HG03135 (cell line): ENCODE data around the gene CADM2.
"Not testable (repeated sequence)": the region's sequence is repeated elsewhere in the genome, so short reads cannot be mapped to it uniquely, and the experiment has no call there.

Source experiments
- ATAC-seq: cut with Tn5 transposase; IDR thresholded peaks from one replicate; pipeline ENCODE4 v1.9.1; 2021; ENCODE audit warnings: mild to moderate bottlenecking, moderate library complexity; ENCODE audit not compliant: unreplicated experiment

The CADM2 gene

DNA sequence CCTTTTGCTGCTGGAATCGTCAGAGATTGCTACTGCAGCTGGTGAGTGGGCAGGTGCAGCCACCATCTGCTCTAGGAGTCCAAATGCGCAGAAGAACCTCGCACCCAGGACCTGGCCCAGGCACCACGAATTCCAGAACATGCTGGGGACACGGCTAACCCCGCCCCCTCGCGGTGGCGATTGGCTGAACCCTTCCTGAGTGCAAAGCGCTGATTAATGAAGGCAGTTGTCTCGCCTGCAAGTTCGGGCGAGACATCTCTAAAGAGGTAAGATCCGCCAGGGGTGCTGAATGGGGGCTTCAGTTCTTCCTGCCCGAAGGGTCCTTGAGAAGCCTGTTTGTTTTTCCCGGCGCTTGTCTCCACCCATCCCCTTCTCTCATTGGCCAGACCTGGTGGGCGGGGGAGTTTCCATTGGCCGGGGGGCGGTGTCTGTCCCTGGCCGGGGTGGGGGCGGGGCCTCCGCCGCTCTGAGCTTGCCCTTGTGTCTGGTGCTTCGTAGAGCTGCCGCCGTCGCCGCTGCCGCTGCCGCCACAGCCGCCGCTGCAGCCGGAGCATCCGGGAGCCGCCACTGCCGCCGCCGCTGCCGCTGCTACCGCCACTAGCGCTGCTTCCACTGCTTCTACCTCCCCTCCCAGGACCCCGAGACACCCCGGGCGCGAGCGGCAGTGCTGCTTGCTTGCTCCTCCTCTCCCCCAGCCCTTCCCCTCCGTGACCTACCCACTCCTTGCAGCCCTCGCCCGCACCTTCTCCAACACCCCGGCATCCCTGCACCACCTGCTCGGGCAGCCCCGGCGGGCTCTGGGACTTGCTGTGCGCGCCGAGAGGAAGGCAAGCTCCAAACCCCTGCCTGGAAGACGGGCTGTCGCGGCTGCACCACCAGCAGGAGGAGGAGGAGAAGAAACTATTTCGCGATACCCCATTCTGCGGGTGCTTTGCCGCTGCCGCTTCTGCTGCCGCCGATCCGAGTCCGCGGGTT is at the start of gene CADM2:
CADM2 (plus strand) TSS at position 495 of the 975 bp plus-strand sequence.
- ATAC-seq = peak; percentile 96

DNA sequence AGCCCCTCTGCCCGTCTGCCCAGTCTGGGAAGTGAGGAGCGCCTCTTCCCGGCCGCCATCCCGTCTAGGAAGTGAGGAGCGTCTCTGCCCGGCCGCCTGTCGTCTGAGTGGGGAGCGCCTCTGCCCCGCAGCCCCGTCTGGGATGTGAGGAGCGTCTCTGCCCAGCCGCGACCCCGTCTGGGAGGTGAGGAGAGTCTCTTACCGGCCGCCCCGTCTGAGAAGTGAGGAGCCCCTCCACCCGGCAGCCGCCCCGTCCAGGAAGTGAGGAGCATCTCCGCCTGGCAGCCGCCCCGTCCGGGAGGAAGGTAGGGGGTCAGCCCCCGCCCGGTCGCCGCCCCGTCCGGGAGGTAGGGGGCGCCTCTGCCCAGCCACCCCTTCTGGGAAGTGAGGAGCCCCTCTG is 40.2 kb upstream of the CADM2 start:
- ATAC-seq = not testable (repeated sequence)

DNA sequence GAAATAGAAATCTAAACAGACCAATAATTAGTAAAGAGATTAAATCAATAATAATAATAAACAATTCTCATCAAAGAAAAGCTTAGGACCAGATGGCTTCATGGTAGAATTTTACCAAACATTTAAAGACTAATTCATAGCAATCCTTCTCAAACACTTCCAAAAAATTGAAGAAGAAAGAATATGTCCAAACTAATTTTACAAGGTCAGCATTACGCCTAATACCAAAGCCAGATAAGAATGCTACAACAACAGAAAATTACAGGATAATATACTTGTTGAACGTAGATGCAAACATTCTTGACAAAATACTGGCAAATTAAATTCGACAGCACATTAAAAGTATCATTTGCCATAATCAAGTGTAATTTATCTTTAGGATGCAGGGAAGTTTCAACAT is 36.1 kb upstream of the CADM2 start:
- ATAC-seq = no peak

DNA sequence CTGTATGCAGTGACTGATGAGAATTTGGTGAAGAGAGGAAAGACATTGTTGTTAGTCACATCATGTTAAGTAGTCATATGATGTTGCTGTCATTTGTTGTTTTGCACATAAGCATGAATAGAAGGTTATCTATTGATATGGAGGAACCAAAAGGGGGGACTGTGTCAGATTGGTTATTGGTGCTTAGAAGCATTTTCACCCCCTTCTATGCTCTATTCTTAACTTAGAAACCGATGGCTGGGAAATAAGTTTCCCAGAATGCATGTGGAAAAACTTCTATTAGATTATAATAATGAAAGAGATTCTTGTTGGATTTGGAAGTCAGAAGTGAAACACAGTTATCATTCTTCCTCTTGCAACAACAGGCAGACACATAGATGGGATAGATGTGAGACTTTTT is 33.2 kb upstream of the CADM2 start:
- ATAC-seq = no peak

DNA sequence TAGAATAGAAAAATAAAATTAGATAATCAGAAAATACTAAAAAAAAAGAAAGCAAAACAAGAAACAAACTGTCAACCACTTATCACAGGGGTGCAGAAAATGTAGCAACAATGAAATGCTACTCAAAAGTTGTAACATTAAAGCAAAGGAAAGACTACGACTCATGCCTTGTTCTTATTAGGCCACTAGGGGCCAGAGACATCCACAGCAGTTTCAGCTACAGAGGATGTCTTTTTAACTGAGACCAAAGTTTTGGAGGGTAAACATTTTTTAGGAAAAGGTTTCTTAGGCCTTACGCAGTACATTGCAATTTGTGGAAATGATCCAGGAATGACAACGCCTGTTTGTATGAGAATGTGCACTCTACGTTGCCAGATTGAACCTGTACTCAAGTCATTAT is 15.4 kb upstream of the CADM2 start:
- no peak for ATAC-seq

DNA sequence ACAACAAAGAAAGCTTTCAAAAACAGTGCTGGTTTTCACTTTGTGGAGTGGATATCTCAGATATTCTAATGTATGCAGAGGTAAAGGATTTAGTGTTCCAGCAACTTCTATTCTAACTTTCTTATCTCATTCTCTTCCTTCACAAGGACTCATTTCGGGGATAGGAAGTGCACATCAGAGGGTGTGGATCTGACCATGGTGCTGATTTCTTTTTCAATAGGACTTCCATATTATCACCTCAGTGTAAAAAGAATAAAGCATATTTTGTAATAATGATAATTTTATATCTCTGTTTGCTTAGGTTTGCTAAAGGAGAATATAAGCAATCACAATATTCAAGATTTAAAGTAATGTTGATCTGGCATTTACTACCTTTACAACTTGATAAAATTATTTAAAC is 12.5 kb upstream of the CADM2 start:
- no peak for ATAC-seq

DNA sequence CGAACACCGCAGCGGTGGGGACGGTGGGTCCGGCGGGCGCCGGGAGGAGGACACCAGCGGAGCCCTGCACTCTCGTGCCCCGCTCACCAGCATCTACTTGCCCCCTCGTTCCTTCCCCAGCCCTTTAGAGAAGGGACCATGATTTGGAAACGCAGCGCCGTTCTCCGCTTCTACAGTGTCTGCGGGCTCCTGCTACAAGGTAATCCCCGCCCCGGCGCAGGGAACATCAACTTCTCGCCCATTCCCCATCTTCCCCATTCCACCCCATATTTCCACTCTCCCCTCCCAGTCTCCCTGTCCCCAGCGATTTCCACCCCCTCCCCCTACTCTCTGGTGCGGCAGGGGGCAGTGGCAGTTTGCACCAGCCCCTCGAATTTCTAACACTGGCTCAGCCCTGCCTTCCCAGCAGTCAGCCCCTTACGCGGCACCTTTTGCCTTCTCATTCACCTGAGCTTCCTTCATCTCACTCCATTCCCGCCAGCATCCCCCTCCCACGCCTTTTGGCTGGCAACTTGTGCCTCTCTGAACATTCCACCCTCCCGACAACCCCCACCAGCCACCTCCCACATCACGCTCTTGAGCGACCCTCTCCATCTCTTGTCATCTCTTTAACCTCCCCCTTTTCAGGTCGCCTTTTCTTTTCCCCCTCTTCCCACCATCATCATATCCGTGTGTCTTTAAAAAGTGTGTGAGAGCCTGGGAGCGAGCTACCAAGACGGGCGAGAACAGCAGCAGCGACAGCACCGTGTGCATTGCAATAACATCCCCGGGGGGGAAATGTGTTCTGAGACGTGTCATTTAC is 882 bp downstream of the CADM2 start:
- no peak for ATAC-seq

DNA sequence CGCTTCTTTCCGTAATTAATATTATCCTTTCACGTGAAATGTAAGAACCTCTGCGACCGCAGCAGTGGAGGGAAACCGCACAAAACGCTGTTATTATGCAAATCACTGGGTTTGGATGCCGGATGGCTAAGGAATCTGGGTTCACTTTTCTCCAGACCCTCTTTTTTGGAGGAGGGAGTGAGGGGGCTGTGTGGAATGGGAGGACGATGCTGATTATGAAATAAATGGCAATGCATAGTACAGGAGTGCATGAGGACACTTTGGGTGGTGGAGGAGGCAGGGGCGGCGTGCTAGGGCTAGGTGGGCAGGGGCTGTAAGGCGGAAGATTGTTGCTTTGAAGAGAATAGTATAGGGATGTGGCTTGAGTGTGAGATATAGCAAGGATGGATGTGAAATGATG is 1.8 kb downstream of the CADM2 start:
- ATAC-seq = no peak

DNA sequence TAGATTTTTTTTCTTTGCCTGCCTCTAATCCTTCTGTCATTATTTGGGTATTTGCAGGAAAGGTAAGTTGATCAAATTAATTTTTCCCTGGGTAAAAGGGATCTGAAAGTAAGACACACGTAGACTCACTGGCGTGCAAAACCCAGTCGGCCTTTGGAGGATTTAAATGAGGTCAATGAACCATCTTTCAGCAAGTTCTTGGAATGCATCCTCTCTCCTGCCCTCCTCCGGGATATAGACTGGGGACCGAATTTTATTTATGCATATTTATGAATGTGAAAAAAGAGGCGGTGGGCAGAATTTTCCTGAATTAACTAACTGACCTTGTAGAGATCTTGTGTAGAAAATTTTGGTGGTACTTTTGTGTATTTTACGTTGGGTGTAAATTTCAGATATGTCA is 2.2 kb downstream of the CADM2 start:
- no peak for ATAC-seq

DNA sequence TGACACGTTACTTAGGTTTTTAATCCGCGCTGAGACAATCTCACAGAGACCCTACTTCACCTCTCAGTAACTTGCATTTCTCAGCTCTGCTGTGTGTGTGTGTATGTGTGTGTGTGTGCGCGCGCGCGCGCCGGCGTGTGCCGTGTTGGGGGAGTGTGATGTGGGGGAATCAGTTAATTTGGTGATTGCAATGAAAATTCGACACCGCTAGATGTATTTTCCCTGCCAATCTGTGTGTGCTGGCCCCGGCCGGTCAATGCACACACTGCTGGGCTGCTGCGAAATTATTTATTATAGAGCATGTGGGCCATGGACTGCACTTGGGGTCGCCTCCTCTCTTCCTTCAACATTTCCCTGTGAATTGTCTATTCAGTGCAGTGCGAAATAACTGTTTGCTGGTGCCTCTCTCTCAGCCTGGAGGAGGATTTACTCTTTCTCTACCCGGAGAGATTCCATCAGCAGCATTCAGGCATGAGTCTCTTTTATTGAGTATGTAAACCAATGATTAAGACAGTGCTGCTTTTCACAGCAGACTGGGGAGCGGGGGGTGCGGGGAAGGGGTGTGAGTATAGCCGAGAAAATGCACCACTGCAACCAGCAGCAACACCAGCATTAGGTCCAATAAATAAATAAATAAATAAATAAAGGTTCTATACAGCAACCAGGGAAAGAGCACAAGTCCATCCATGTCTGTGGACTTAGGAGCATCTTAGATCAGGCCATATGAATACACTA is 2.9 kb downstream of the CADM2 start:
- no peak for ATAC-seq

DNA sequence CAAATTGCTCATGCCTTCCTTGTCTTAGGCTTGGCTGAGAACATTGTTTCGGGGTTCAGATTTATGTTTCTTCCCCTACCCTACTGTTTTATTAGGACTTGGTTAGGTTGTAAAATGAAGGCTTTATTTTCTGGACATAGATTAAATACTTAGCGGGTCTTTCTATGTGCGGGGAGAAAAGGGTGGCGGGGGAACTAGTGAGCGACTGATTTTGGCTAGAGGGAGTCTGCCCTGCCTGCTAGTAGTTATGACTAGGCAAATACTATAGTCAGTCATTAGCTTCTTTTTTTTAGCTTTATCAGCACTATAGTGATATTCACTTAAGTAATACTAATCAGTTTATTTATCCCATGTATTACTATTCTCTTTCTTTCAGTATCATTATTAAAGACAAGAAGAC is 3.6 kb downstream of the CADM2 start:
- no peak for ATAC-seq

DNA sequence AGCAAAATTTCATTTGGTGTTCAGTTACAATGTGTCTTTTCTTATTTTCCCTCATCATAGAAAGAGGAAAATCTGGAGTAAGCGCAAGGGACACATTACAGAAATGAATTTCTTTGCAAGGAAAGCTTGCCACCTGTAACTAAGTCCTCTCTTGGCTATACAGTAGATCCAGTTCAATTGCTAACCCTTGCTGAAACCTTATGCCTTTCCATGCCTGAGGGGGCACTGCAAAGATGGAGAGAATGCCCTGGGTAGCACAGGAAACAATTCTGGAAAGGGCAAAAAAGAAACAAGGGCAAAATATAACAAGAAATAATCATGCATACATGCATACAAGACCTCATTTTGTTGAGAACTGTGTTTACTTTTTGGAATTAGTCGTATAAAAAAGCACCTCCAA is 4.3 kb downstream of the CADM2 start:
- ATAC-seq = no peak

DNA sequence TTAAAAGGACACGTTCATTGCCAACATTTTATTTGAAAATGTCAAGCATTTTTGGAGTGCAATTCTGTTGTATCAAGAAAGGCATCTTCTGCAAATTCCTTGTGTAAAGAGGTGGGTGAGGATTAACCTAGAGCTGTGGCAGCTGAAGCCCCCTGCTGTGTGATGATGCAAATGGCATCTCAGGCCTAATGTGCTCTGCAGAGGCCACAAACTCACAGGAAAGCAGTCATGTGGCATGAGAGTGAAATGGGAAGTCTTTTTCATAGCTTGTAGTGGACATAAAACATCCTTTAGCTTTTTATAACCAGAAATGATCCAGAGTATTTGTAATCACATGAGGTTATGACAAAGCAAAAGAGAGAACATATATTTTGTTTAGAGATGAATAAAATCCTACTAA is 6.4 kb downstream of the CADM2 start:
- ATAC-seq = no peak

DNA sequence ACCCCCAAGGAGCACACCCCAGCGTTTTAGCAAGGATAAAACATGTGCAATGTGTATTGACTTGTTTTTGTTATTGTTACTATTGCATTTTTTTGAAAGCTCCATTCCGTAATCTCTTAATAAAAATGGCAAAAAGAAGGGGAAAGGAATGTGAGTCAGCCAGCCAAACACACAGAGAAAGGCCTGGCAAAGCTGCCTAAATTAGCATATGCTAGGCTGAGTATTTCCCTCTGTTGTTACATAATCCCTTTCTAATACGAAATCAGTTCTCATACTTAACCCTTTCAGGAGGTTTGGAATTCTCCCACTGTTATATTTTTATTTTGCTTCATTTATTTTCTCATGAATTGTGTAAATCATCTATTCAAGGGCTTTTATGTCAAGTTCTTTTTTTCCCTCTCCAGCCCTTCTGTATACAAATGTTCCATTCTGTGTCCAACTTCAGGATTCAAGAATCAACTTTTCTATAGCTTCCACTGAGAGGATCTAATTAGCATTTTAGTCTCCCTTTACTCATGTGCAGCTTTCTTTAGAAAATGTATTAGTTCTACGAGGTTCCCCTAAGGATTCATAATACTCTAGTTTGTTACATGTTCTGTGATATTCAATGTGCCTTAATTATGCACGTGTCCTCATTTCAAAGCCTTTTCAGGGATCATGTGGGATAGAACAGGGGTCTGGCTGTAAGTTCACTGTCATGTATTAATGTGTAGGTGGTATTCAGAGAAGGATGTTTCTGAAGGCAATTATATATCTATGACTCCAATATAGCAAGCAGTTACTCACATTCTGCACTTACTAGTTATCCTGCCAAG is 9.2 kb downstream of the CADM2 start:
- no peak for ATAC-seq

DNA sequence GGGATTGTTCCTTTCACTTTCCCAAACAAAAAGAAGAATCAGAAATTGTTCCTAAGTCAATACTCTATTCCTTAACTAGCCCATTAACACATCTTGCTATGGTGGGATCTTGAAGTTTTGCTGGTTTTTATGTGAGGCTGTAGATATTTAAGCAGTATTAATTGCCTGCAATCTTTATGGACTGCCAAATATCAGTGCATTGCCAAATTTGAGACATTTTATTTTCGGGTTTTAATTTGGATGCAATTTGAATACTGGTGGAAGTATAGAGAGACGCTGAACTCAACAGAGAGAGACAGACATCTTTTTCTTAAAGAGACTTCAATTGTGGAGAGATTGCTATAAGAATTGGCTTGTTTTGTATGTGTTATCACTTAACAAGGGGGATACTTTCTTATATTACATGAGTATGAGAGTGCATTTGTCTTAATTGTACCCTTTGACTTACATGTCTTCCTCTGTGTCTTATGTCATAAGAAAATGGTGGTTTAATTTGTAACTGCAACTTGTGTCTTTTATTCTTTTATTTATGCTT is 10.0 kb downstream of the CADM2 start:
- no peak for ATAC-seq

DNA sequence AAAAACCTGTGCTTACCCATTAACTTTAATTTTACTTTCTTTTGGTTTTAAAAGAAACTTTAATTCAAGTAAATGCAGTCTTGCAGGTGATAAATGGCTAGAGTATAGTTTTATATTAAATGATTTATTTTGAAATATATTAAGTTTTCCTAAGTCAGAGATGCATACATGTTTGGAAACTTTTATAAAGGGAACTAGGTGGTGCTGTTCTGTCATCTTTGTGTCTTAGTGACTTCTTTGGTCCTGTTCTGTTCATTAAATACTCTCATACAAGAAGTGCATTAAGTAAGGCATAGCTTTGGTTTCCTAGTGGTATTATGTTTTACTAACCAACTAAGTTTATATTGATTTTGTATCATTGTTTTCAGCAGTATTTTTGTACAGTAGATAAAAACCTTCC is 15.6 kb downstream of the CADM2 start:
- no peak for ATAC-seq

DNA sequence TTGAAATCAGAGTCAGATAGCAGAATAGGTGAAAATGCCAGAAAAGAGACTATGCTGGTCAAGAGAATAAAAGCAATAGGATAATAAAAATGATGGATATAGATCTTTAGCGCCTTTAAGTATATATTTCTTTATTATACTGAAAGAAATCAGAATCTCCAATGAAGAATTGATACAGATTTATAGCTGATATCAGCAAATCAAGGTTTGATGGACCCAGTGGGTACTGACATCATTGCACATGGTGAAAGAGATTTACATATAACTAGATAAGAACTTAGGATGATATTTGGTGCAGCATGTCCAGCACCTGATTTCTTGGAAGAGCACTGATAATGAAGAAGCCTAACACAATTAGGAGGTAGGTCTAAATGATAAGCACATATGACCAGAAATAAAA is 18.2 kb downstream of the CADM2 start:
- no peak for ATAC-seq

DNA sequence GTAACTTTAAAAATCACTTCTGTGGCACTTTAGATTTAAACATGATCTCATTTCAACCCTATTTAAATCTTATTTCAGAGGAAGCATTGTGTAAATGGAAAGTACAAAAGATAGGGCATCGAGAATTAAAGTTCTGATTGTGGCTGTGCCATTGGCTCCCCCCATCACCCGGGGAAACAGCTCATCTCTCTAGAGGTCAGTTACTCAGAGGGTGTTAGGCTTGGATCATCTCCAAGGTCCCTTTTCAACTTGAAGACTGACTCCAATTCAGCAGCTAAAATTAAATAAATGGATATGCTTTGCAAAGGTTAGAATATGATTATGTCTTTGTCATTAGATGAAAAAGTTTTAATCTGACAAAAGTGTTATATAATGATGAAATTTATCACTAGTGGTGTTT is 20.1 kb downstream of the CADM2 start:
- ATAC-seq = no peak

DNA sequence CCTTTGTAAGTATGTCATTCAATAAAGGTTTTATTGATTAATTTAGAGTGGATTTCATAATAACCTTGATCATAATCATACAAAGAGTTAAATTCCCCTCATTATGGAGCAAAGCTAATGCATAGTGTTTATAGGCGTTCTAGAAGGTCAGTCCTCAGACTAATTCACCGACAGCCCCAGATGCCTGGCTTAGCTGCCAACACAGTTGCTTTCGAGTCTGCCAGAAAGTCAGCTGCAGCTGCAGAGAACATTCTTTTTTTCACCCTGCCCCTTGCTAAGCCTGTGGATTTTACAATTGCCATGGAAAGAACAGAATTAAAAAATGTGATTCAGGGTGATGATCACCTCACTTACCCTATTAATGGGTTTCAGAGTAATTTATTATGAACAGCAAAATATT is 21.2 kb downstream of the CADM2 start:
- no peak for ATAC-seq

DNA sequence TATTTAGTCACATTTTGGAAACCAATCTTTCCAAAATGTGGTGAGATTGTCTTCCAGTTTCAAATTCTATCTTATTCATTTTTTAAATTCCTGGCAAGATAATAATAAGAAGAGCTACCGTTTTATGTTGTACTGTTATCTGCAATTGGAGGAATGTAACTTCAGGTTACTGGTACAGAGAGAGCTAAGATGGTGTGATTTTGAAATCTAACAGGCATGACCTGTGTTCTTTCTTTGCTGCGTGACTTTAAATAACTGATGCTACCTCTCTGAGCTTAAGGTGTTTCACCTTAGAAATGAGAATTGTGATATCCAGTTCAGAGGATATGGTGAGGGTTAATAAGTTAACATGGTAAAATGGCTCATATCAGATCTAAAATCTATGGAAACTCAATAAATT is 21.7 kb downstream of the CADM2 start:
- ATAC-seq = no peak
